NCI-H2196 (cell line): ENCODE measurements around the gene TSPAN13.

Source experiments
- DNase-seq: peaks from one replicate; lab custom pipeline; 2025; ENCODE audit not compliant: unreplicated experiment; lab: John Stamatoyannopoulos, UW

TSPAN13 gene

GRCh38 chr7:16753102-16753931 is at the start of gene TSPAN13:
Gene TSPAN13 (plus strand): TSS chr7:16753755. CDS start chr7:16753968, 213 bp downstream.
- peak; percentile 92 for DNase-seq

DNA sequence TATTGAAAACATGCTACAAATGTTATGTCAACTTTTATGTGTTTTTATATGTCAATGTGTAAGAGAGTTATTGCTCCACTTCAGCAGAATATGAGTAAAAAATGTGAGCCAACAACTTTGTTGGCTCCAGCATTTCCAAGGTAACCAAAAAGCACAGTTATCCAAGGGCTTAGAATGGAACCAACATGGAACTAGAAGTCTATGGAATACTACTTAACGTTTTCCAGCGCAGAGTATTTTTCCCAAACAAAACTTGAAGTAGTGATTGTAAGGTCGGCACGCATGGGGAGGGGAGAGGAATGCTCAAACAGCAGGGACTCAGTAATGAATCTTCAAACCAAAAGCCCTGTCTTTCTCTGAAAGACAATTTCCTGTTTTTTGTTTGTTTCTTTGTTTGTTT is 45.0 kb upstream of the TSPAN13 start:
- DNase-seq = no peak

- no peak for DNase-seq
Observed at GRCh38 chr7:16708980-16709379, 44.6 kb upstream of the TSPAN13 start.

GRCh38 chr7:16710651-16711050 is 42.9 kb upstream of the TSPAN13 start:
- no peak for DNase-seq

DNA sequence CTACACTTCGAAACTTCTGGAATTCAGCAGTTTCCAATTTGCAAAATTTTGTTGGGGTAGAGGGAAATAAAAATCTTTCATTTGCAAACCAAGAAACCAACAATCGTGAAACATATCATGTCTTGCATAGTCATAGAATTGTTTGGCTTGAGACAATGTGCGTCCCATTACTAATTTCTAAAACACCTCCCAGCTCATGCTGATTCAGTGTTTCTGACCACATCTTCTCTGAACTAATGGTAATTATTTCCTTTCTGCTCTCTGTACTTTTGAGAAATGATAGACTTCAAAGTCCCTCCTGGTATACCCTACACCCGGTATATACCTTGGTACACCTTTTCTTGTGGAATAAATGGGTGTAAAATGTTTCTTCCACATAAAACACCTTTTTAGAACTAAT is 41.8 kb upstream of the TSPAN13 start:
- no peak for DNase-seq

GRCh38 chr7:16712916-16713315 is 40.6 kb upstream of the TSPAN13 start:
- DNase-seq = no peak

DNA sequence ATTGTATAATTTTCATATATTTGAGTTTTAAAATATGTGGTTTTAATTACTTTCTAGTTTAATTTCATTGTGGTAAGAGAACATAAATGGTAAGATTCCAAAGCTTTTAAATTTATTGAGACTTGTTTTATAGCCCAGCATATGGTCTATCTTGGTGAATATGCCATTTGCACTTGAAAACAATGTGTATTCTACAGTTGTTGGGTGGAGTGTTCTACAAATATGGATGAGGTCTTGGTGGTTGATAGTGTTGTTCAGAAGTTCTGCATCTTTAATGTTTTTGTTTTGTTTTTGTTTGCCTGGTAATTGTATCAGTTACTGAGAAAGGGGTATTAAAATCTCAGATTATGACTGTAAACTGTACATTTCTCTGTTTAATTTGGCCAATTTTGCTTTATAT is 37.6 kb upstream of the TSPAN13 start:
- DNase-seq = no peak

DNA sequence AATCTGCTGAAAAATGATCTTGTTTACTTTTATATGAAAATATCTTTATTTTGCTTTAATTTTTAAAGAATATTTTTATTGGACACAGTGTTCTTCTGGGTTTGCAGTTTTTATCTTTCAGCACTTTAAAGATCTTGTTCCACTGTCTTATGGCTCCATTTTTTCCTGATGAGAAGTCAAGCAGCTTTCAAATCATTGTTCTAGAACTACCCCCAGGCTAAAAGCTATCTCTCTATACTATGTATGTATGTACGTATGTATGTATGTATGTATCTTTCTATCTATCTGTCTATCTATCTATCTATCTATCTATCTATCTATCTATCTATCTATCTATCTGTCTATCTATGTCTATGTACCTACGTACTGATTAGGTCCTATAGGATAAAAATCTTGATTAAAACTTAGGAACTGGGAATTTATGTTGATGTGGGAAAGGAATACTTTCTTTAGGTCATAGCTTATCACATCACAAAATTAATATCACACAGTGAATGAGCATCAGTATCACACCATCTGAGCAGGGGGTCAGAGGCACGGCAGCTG is 35.4 kb upstream of the TSPAN13 start:
- DNase-seq = no peak

DNA sequence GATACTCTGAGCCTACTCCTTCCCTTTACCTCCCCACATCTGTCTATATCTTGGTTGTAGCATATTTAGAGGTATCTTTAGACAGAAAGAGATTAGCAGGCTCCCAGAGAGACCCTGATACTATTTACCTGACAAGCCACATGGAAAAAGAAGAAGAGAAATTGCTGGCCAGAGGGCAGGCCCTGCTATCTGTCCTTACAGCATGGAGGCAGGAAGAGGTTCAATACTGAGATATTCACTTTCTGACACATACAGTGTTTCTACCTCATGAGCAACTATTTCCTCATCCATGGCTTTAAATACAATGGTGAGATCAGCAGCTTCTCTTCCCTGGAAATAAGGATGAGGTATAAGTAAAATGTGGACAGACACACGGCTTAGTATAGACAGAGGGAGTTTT is 33.9 kb upstream of the TSPAN13 start:
- DNase-seq = no peak

DNA sequence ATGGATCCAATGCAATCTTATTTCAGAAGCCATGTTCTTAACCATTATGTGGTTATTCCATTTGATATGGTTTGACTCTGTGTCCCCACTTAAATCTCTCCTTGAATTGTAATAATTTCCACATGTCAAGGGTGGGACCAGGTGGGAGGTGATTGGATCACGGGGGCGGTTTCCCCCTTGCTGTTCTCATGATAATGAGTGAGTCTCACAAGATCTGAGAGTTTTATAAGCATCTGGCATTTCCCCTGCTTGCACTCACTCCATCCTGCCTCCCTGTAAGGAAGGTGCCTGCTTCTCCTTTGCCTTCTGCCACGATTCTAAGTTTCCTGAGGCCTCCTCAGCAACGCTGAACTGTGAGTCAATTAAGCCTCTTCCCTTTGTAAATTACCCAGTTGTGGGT is 32.0 kb upstream of the TSPAN13 start:
- DNase-seq = no peak

DNA sequence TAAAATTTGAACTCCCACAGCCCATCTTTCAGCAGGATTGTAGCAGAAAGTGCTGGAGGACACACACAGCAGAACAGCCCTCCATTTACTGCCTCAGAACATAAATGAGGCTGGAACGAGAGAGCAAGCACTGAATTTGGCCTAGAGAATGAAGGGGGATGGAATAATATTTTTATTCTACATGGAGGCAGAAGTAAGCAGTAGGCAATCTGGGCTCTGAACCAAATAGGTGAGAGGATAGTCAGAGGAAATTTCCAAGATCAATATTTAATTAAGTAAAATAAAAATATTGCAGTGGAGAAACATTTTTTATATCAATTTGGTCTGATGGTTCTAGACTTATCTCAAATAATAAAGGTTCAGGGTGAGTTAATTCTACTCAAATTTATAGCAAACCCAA is 29.2 kb upstream of the TSPAN13 start:
- DNase-seq = no peak

- DNase-seq = no peak
Observed at GRCh38 chr7:16726189-16726588, 27.4 kb upstream of the TSPAN13 start.

DNA sequence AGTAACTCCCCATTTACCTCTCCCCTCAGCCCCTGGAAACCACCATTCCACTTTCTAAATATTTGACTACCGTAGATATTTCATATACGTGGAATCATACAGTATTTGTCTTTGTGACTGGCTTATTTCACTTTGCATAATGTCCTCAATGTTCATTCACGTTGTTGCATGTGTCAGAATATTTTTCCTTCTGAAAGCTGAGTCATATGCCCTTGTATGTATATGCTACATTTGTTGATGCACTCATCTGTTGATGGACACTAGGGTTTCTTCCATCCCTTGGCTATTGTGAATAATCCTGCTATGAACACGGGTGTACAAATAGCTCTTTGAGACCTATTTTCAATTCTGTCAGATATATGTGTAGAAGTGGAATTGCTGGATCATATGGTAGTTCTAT is 25.8 kb upstream of the TSPAN13 start:
- no peak for DNase-seq

GRCh38 chr7:16728811-16729210 is 24.7 kb upstream of the TSPAN13 start:
- no peak for DNase-seq

GRCh38 chr7:16729541-16729940 is 24.0 kb upstream of the TSPAN13 start:
- DNase-seq = no peak

- no peak for DNase-seq
Observed at GRCh38 chr7:16730937-16731336, 22.6 kb upstream of the TSPAN13 start.

DNA sequence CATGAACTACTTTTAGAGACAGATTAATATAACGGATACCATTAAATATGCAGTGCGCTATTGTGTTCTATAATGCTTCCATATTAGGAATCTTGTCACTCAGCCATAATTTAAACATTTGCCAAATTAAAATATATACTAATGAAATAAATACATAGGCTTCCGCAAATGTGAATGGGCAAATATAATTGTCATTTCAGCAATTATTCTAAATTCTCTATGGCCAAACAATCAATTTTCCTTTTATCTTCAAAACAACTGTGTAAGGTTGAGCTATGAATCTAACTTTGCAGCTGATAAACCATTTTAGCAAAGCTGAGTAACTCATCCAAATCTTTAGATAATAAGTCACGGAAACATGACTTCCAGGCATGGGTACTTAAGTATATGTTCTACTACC is 20.7 kb upstream of the TSPAN13 start:
- no peak for DNase-seq

DNA sequence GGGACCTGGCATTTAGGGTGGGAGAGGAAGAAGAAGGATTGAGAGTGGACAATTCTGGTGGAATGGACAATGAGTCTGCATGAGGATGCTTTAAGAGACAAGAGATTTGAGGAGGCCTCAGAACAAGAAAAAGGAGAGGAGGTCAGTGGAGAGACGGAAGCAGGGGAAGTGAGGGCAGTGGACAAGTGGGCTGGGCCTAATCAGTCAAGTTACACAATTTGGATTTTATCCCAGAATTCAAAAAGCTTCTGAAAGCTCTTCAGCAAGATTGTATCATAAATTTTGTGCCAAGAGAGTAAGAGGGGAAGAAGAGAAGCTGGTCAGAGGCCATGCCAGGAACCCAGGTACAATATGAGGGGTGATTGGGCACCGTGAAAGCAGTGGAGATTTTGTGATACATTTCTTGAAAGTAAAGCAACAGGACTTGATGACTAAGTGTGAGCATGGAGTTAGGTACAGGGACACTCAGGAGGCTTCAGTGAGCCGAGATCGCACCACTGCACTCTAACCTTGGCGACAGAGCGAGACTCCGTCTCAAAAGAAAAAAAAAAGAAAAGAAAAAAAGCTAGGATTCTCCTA is 19.3 kb upstream of the TSPAN13 start:
- peak; percentile 5 for DNase-seq

GRCh38 chr7:16735020-16735419 is 18.5 kb upstream of the TSPAN13 start:
- no peak for DNase-seq

DNA sequence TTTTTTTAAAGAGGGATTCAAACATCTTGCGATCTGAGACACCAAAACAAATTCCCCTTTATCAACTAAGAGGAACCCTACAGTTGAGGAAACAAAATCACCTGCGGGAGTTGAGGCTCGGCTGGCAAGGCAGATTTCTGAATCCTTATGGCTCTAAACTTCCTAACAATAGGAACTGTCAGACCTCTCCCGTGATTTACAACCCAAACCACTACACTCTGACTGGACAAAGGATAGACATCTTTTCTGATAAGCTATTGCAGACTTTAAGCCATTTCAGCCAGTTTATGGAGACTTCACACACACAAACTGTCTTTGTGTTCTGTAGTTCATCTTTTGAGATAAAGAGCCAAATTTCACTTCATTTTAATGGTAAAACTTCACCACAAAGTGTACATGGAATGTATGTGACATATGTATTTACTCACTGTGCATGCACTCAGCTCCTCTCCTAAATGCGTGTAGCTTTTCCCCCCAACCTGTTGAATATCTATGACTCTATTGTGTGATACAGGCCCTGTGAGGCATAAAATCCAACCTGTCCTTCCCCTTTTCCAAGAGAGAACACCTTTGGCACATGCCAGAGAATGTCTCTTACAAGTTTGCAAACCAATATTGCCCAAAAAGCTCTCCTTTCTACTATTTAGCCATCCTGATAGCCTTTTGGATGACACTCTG is 15.4 kb upstream of the TSPAN13 start:
- no peak for DNase-seq

DNA sequence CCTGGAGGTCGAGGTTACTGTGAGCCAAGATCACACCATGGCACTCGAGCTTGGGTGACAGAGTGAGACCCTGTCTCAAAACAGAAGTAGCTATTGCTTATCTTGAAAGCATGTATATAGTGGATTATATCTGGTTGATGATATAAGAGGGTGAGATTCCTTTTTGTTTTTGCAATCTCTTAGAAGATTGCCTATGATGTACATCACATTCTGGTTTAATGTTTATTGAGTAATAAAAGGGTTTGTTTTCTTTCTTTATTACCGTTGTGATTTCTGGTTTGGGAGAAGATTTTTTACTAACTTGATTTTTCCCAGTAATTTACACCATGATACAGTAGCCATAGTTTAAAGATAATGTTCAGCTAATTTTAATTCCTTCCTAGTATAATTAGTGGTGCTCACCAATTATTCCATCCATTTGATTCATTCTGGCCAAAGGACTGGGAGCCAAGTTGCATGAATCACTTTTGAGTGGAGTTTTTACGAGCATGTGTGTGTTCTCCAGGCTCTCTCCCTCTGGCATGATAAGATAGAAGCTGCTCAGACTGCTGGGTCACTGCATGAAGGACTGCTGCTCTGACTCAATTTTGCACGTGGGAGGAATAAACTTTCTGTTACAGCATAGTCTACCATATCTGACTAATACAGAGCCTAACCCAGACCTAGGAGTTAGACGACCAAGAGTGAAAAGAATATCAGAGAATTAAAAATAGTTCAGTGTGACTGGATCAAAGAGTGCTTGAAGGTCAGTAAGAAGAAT is 13.5 kb upstream of the TSPAN13 start:
- DNase-seq = peak; percentile 2
